CD14-positive monocyte (primary cell): ENCODE measurements around the gene ICAM3. TPM values are rescaled to one million over a fixed set of nuclear protein-coding genes. Genes with fewer than 3 reads are reported as not detected.
"Not testable (repeated sequence)": the region's sequence is repeated elsewhere in the genome, so short reads cannot be mapped to it uniquely, and the experiment has no call there.

Experiments used
- DNase-seq, 3 donors: peaks; one replicate each; pipeline ENCODE4 v3.0.0-alpha.2; 2011 to 2022
- H2AFZ ChIP-seq: 2 replicates; pipeline ENCODE4 v1.6.0; 2012; ENCODE audit warnings: mild to moderate bottlenecking, low read depth, low read length, inconsistent platforms; ENCODE audit not compliant: insufficient read depth, poor library complexity, severe bottlenecking
- H3K27ac ChIP-seq, 2 donors: 1 replicate in 1 of 2; 2 replicates in 1 of 2; pipeline ENCODE4 v1.5.1; 2012 to 2013; ENCODE audit warnings: low read length in 2 of 2, control low read depth in 1 of 2, inconsistent platforms in 1 of 2, low read depth in 1 of 2, mild to moderate bottlenecking in 1 of 2
- H3K27me3 ChIP-seq, 2 donors: one replicate each; pipeline versions ENCODE4 v1.6.0 to v1.6.1; 2011 to 2013; ENCODE audit warnings: low read length in 2 of 2; ENCODE audit not compliant: control insufficient read depth in 2 of 2, insufficient read depth in 2 of 2
- H3K36me3 ChIP-seq, 2 donors: replicated peaks in 1 of 2; 1 replicate in 1 of 2; 2 replicates in 1 of 2; pipeline versions ENCODE4 v1.5.1 to v1.6.1; 2012 to 2013; ENCODE audit warnings: low read length in 2 of 2, control low read depth in 1 of 2, inconsistent platforms in 1 of 2, mild to moderate bottlenecking in 1 of 2; ENCODE audit not compliant: insufficient read depth in 2 of 2, control insufficient read depth in 1 of 2
- H3K4me1 ChIP-seq, 2 donors: 1 replicate in 1 of 2; 2 replicates in 1 of 2; pipeline versions ENCODE4 v1.5.1 to v1.6.1; 2012 to 2013; ENCODE audit warnings: low read length in 2 of 2, control low read depth in 1 of 2, inconsistent platforms in 1 of 2, mild to moderate bottlenecking in 1 of 2, moderate library complexity in 1 of 2; ENCODE audit not compliant: insufficient read depth in 2 of 2, control insufficient read depth in 1 of 2
- H3K4me2 ChIP-seq: replicated peaks from 2 replicates; pipeline ENCODE3; 2012; ENCODE audit warnings: low read length, moderate library complexity, mild to moderate bottlenecking; ENCODE audit not compliant: poor library complexity, severe bottlenecking; ENCODE audit errors: extremely low read depth
- H3K4me3 ChIP-seq, 3 experiments: fragments of 200-600 bp in 1 of 3; sonication (generic) in 1 of 3; replicated peaks in 1 of 3; 1 replicate in 2 of 3; 2 replicates in 1 of 3; pipeline ENCODE4 v1.5.1; 2011 to 2013; ENCODE audit warnings: low read length in 3 of 3, mild to moderate bottlenecking in 3 of 3, control low read depth in 2 of 3, low read depth in 2 of 3, inconsistent platforms in 1 of 3, moderate library complexity in 1 of 3
- H3K79me2 ChIP-seq: 2 replicates; pipeline ENCODE4 v1.6.0; 2012; ENCODE audit warnings: mild to moderate bottlenecking, control low read depth, inconsistent platforms, low read length, moderate library complexity; ENCODE audit not compliant: insufficient read depth
- H3K9ac ChIP-seq: 2 replicates; pipeline ENCODE4 v1.6.0; 2017; ENCODE audit warnings: low read length, mild to moderate bottlenecking; ENCODE audit not compliant: insufficient read depth, poor library complexity, severe bottlenecking
- H3K9me3 ChIP-seq, 2 donors: replicated peaks in 1 of 2; 1 replicate in 1 of 2; 2 replicates in 1 of 2; pipeline versions ENCODE4 v1.5.1 to v1.6.1; 2012 to 2013; ENCODE audit warnings: low read length in 2 of 2, control low read depth in 1 of 2; ENCODE audit not compliant: control insufficient read depth in 1 of 2, insufficient read depth in 1 of 2
- H4K20me1 ChIP-seq: 2 replicates; pipeline ENCODE4 v1.6.0; 2012; ENCODE audit warnings: mild to moderate bottlenecking, low read length, control low read depth, moderate library complexity; ENCODE audit not compliant: insufficient read depth
- H3K27ac Mint-ChIP-seq, 7 donors: one replicate each; pipeline ENCODE4 v1.8.0; 2020; ENCODE audit warnings: mild to moderate bottlenecking in 7 of 7, mixed read lengths in 7 of 7, moderate library complexity in 6 of 7, inconsistent platforms in 2 of 7
- H3K27me3 Mint-ChIP-seq, 3 donors: one replicate each; pipeline ENCODE4 v1.8.0; 2021 to 2022; ENCODE audit warnings: low read depth in 3 of 3, mild to moderate bottlenecking in 3 of 3, mixed read lengths in 3 of 3, moderate library complexity in 3 of 3, inconsistent platforms in 1 of 3
- H3K36me3 Mint-ChIP-seq, 2 donors: one replicate each; pipeline ENCODE4 v1.8.0; 2020; ENCODE audit warnings: mixed read lengths in 2 of 2, inconsistent platforms in 1 of 2, mild to moderate bottlenecking in 1 of 2
- H3K4me1 Mint-ChIP-seq: one replicate; pipeline ENCODE4 v1.8.0; 2020; ENCODE audit warnings: mild to moderate bottlenecking, mixed read lengths
- H3K4me3 Mint-ChIP-seq, 2 donors: one replicate each; pipeline ENCODE4 v1.8.0; 2020; ENCODE audit warnings: mild to moderate bottlenecking in 2 of 2, mixed read lengths in 2 of 2, moderate library complexity in 1 of 2
- H3K9me3 Mint-ChIP-seq, 7 donors: one replicate each; pipeline ENCODE4 v1.8.0; 2020 to 2022; ENCODE audit warnings: mixed read lengths in 7 of 7, mild to moderate bottlenecking in 6 of 7, moderate library complexity in 6 of 7, inconsistent platforms in 2 of 7
- CTCF ChIP-seq: fragments of 200-600 bp; IDR thresholded peaks from one replicate; pipeline ENCODE4 v1.8.0; 2022; ENCODE audit warnings: antibody characterized with exemption, mild to moderate bottlenecking
- WGBS: methylation state at CpG from one replicate; pipeline ENCODE4 v1.1.5; 2013; ENCODE audit warnings: missing lambda C conversion rate; ENCODE audit not compliant: insufficient coverage; 5-methylcytosine and 5-hydroxymethylcytosine counted together
- intact Hi-C, 2 donors: fragments of 100-400 bp; cut with micrococcal nuclease; formaldehyde crosslinking; loops; one replicate each; pipeline versions ENCODE4 v1.15.0 to v1.15.1; 2023
- polyA plus RNA-seq, 3 donors: library from polyadenylated mRNA; depleted of rRNA in 1 of 3; unstranded in 2 of 3; stranded (reverse) in 1 of 3; fragments of 300-500 nt in 2 of 3; fragments of >200 nt in 1 of 3; fragmentation: Illumina TruSeq in 2 of 3; gene quantifications; 1 replicate in 2 of 3; 2 replicates in 1 of 3; pipeline ENCODE4 v1.2.3, GENCODE V29; 2012 to 2021

The ICAM3 gene
- polyA plus RNA-seq, 3 donors: 189 to 234 (median 198) TPM

- no peak for TF ChIP-seq CTCF
- Histone ChIP-seq H3K4me3 (no peak overlapping the region), H3K79me2 (peaks cover 9% of the 10 kb centered on the region), H2AFZ (no peak overlapping the region), H4K20me1 (no peaks in the 10 kb centered on the region), H3K4me2 (no peak overlapping the region), H3K27ac (no peak overlapping the region), H3K9me3 (no peaks in the 10 kb centered on the region), H3K27me3 (no peaks in the 10 kb centered on the region), H3K9ac (no peak overlapping the region), H3K36me3 (no peaks in the 10 kb centered on the region), H3K4me1 (peaks cover 30 to 42% of the 10 kb centered on the region in 2 donors)
- H3K9me3 Mint-ChIP-seq: no peaks in the 10 kb centered on the region
- 90% methylated on average over 4 of the region's 9 CpGs for WGBS
- peaks cover 0 to 11% (median 2%) of the 10 kb centered on the region in 3 donors for H3K27me3 Mint-ChIP-seq
- H3K4me1 Mint-ChIP-seq: peaks cover 31% of the 10 kb centered on the region
- no peak overlapping the region for H3K4me3 Mint-ChIP-seq
- DNase-seq: no peak
- peaks cover under 1% of the 10 kb centered on the region in 2 donors for H3K36me3 Mint-ChIP-seq
- no peak overlapping the region for H3K27ac Mint-ChIP-seq
- intact Hi-C loops: loop anchor here in 1 of 2 donors (5.0 kb wide), 1 partner anchor 37 kb away; no protein-coding TSS in a partner anchor
Observed at GRCh38 chr19:10384580-10384979, 45.2 kb upstream of the ICAM3 start.

DNA sequence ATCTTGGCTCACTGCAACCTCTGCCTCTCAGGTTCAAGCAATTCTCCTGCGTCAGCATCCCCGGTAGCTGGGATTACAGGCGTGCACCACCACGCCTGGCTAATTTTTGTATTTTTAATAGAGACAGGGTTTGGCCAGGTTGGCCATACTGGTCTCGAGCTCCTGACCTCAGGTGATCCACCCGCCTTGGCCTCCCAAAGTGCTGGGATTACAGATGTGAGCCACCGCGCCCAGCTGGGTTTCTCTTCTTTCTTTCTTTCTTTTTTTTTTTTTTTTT lies 43.7 kb upstream of the ICAM3 start:
- not testable (repeated sequence) for H2AFZ ChIP-seq, H3K4me3 ChIP-seq, H3K9ac ChIP-seq, H3K9me3 Mint-ChIP-seq, H3K4me3 Mint-ChIP-seq, H3K27ac ChIP-seq, H3K36me3 ChIP-seq, H3K4me2 ChIP-seq, H3K36me3 Mint-ChIP-seq, H4K20me1 ChIP-seq, H3K9me3 ChIP-seq, DNase-seq, H3K27me3 ChIP-seq
- Histone ChIP-seq H3K79me2 (peaks cover 22% of the 10 kb centered on the region), H3K4me1 (peaks cover 44 to 48% of the 10 kb centered on the region in 2 donors)
- Mint-ChIP-seq H3K27me3 (peaks cover 0 to 11% (median 2%) of the 10 kb centered on the region in 3 donors), H3K27ac (peak overlapping the region in 4 of 7 donors; percentile 36 to 95 (median 64)), H3K4me1 (peaks cover 32% of the 10 kb centered on the region)
- intact Hi-C loops: loop anchor here in 1 of 2 donors (5.0 kb wide), 1 partner anchor 36 kb away; no protein-coding TSS in a partner anchor
- 20% methylated on average over 1 of the region's 8 CpGs for WGBS
